Tibial nerve (tissue), 4 donors: ENCODE data around the gene TM4SF18.

Source experiments
- EP300 ChIP-seq, 2 donors: sonication (generic); formaldehyde crosslinking; IDR thresholded peaks; one replicate each; pipeline ENCODE4 v1.6.1; 2017; ENCODE audit warnings: antibody characterized with exemption in 2 of 2, mild to moderate bottlenecking in 1 of 2
- POLR2A ChIP-seq, 2 donors: fragments of 450-650 bp; IDR thresholded peaks; one replicate each; pipeline ENCODE4 v1.6.1; 2017; ENCODE audit warnings: antibody characterized with exemption in 2 of 2, mild to moderate bottlenecking in 2 of 2, moderate library complexity in 2 of 2
- TF ChIP-seq, protein P1 (sequence below), 5 experiments: fragments of 200-600 bp in 3 of 5; fragments of 450-650 bp in 2 of 5; sonication (generic) in 3 of 5; IDR thresholded peaks; one replicate each; pipeline ENCODE4 v1.5.1; 2016 to 2019; ENCODE audit warnings: antibody characterized with exemption in 5 of 5, mild to moderate bottlenecking in 3 of 5, moderate library complexity in 2 of 5

DNA sequence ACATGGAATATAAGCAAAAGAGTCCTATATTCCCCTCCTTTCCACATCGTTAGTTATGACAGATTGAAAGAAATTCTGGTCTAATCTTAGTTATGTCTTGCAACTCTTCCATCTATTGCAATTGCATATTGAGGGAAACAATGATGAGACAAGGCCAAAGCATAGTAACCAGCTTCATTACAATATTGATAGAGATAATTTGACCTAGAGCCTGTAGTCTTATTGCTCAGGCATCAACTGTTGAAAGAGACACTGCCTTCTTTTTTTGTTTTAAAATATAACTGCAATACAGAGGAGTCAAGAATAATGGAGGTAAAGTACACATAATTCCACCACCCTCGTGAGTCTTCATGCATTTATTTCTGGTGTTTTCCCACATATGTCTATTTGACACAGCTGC is 2.0 kb downstream of the TM4SF18 start:
- no peak for TF ChIP-seq POLR2A (IDR thresholded peaks at IDR 0.05)
- TF ChIP-seq, protein P1, sequence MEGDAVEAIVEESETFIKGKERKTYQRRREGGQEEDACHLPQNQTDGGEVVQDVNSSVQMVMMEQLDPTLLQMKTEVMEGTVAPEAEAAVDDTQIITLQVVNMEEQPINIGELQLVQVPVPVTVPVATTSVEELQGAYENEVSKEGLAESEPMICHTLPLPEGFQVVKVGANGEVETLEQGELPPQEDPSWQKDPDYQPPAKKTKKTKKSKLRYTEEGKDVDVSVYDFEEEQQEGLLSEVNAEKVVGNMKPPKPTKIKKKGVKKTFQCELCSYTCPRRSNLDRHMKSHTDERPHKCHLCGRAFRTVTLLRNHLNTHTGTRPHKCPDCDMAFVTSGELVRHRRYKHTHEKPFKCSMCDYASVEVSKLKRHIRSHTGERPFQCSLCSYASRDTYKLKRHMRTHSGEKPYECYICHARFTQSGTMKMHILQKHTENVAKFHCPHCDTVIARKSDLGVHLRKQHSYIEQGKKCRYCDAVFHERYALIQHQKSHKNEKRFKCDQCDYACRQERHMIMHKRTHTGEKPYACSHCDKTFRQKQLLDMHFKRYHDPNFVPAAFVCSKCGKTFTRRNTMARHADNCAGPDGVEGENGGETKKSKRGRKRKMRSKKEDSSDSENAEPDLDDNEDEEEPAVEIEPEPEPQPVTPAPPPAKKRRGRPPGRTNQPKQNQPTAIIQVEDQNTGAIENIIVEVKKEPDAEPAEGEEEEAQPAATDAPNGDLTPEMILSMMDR (IDR thresholded peaks at IDR 0.05) = no peak
- no peak for TF ChIP-seq EP300 (IDR thresholded peaks at IDR 0.05)
